NOMO-1 (cell line): Measurements from ENCODE around the gene TSTD2.
"Not testable (repeated sequence)": the region's sequence is repeated elsewhere in the genome, so short reads cannot be mapped to it uniquely, and the experiment has no call there.

Experiments used
- DNase-seq, 2 experiments: peaks; one replicate each; lab custom pipeline; 2025; ENCODE audit not compliant: unreplicated experiment in 2 of 2; lab: John Stamatoyannopoulos, UW

TSTD2 gene

GRCh38 chr9:97632248-97632984, 752 bp downstream of the TSTD2 start:
- peak; percentile 74 to 81 for DNase-seq

GRCh38 chr9:97630591-97630990, 2.6 kb downstream of the TSTD2 start:
- no peak for DNase-seq

- DNase-seq: no peak
These were observed 4.0 kb downstream of the TSTD2 start for GRCh38 chr9:97629156-97629555.

- DNase-seq: no peak
These were observed 4.5 kb downstream of the TSTD2 start for GRCh38 chr9:97628668-97629067.

GRCh38 chr9:97627624-97628023, 5.5 kb downstream of the TSTD2 start:
- no peak for DNase-seq

- DNase-seq: no peak
These were observed 7.5 kb downstream of the TSTD2 start for GRCh38 chr9:97625620-97626019.

GRCh38 chr9:97623946-97624345, 9.2 kb downstream of the TSTD2 start:
- DNase-seq: no peak

GRCh38 chr9:97622483-97622882, 10.7 kb downstream of the TSTD2 start:
- DNase-seq: not testable (repeated sequence)

- not testable (repeated sequence) for DNase-seq
These were observed 13.1 kb downstream of the TSTD2 start for GRCh38 chr9:97620063-97620462.

- no peak for DNase-seq
These were observed 15.2 kb downstream of the TSTD2 start for GRCh38 chr9:97617939-97618416.

GRCh38 chr9:97615439-97616072, 17.6 kb downstream of the TSTD2 start:
- peak; percentile 12 to 52 for DNase-seq

GRCh38 chr9:97604901-97605645, 28.1 kb downstream of the TSTD2 start:
- DNase-seq: no peak

- DNase-seq: no peak
These were observed 30.7 kb downstream of the TSTD2 start for GRCh38 chr9:97602430-97602829.

- no peak for DNase-seq
These were observed 31.8 kb downstream of the TSTD2 start for GRCh38 chr9:97601228-97601898.

- no peak for DNase-seq
These were observed 32.5 kb downstream of the TSTD2 start for GRCh38 chr9:97600531-97601227.

GRCh38 chr9:97599314-97599846, 33.8 kb downstream of the TSTD2 start:
- DNase-seq: no peak

GRCh38 chr9:97598461-97599288, 34.5 kb downstream of the TSTD2 start:
- peak; percentile 76 to 85 for DNase-seq

- no peak for DNase-seq
These were observed 36.3 kb downstream of the TSTD2 start for GRCh38 chr9:97596906-97597305.

- DNase-seq: no peak
These were observed 38.7 kb downstream of the TSTD2 start for GRCh38 chr9:97594381-97594921.
